NCI-H146 treated with DMSO at 0.1 percent for 48 hours (cell line): ENCODE data around the gene FAM236D.
"Not testable (repeated sequence)": the region's sequence is repeated elsewhere in the genome, so short reads cannot be mapped to it uniquely, and the experiment has no call there.

Source experiments
- DNase-seq: peaks from one replicate; lab custom pipeline; 2025; ENCODE audit not compliant: unreplicated experiment; lab: John Stamatoyannopoulos, UW

FAM236D gene

DNA sequence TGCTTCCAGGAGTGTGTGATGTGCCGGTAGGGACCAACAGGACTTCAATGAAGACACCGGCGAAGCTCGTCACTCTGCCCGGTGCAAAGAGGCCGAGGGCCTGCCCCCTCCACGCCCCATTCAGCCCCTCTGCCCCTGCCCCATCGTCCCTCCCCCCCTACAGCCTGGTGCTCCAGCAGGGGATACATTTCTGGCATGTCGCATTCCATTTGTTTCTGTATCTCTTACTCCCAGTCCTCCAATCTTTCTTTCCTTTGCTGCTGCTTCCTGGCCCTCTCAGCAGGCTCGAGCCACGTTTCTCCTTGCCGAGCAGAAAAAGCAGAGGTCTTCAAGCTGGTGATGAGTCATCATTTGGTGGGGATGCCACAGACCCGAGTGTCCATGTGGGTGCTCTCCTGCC lies at the start of gene FAM236D:
Gene FAM236D, minus strand, starts transcription at position 101 of the 400 bp plus-strand sequence. Its CDS starts 100 bp downstream, at position 1.
- DNase-seq = not testable (repeated sequence)

DNA sequence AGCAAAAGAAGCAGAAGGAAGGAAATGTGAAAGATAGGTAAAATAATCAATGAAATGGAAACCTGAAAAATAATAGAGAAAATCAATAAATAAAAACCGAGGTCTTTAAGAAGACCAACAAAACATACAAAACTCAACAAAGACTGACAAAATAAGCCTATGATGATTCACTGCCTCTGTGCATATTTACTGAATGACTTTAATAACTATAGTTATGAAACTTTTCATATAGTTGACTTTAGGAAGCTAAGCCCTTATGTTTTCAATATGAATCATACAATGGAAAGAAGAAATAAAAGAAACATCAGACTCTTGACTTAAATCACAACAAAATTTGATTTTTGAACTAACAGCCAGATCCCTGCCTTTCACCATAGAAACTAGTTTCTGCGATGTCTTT lies 29.5 kb upstream of the FAM236D start:
- DNase-seq = not testable (repeated sequence)

DNA sequence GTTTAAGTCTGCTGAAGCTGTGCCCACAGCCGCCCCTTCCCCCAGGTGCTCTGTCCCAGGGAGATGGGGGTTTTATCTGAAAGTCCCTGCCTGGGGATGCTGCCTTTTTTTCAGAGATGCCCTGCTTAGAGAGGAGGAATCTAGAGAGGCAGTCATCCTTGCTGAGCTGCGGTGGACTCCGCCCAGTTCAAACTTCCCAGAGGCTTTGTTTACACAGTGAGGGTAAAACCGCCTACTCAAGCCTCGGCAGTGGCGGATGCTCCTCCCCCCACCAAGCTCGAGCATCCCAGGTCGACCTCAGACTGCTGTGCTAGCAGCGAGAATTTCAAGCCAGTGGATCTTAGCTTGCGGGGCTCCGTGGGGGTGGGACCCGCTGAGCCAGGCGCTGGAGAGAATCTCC lies 22.7 kb upstream of the FAM236D start:
- not testable (repeated sequence) for DNase-seq

DNA sequence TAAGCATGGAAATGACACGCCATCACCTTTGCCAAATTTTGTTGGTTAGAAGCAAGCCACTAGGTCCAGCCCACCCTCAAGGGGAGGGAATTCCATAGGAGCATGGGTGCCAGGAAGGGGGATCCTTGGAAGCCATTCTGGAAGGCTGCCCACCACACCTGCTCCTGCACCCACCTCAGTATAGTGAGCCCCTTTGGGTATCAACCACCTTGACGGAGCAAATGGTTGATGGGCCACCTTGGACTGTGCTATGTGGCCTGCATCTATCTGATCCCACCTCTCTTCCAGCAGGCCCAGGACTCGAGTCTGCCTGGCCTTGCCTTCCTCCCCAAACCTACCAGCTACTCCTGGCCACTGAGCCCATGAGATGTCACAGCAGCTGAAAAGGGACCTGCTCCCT lies 17.6 kb downstream of the FAM236D start:
- DNase-seq = not testable (repeated sequence)

DNA sequence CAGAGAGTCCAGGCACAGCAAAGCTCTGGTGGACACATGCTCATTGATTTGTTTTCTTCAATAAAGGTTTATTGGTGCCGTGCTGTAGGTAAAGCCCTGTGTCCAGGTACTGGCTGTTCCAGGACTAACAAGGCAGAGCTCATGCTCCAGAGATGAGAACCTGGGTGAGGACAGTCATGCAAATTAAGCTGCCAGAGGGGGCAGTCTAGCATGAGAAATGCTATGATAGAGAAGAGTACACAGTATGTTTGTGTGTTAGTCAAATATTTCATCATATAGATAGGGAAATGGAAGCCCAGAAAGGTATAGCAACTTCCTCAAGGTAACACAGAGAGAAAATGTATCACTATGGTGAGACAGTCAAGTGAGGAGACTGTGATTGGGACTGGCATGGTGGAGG lies 19.9 kb downstream of the FAM236D start:
- DNase-seq = not testable (repeated sequence)

DNA sequence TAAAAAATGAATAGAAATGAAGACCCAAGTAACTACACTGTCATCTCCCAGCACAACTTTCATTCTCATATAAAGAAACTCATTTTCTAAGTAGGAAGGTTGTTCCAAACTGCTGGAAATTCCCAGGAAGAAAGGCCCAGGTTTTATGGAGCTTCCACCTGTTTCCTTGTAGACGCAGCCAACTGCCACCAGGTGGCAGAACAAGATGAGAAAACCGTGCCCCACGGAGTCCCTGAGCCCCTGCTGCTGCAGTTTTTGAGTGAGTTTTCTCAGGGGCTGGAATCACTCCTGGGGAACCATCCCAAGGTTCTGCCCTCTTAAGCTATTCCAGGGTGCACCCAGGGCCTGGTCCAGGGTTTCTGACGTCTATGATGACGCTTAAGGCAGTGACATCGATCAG lies 24.0 kb downstream of the FAM236D start:
- not testable (repeated sequence) for DNase-seq

DNA sequence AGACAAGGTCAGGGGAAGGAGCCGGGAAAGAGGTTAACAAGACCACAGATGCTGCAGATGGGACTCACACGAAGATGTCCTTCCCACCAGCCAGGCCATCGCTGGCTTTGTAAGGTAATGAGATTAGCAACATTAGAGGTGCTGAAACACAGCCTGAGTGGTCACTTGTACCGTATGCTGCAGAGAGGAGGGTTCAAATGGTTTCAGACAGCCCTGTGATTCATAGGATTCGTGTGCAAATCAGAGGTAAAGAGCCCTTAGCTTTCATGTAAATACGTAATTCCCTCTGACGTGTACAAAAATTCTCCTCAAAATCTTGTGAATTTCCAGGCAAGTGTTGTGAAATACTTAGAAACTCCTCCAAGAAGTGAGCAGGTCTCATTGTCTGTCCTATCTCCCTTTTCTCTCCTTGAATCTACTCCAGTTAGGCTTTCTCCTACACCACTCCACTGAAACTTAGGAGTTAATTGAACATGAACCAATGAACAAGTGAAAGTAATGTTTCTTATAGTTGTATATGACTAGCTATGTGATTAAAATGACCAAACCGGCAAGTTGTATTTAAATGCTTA lies 24.6 kb downstream of the FAM236D start:
- DNase-seq = not testable (repeated sequence)

DNA sequence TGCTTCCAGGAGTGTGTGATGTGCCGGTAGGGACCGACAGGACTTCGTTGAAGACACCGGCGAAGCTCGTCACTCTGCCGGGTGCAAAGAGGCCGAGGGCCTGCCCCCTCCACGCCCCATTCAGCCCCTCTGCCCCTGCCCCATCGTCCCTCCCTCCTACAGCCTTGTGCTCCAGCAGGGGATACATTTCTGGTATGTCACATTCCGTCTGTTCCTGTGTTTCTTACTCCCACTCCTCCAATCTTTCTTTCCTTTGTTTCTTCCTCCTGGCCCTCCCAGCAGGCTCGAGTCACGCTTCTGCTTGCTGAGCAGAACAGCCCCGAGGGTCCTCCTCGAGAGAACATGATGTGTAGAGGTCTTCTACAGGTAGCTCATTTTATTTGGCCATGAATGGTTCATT lies 25.4 kb downstream of the FAM236D start, which contains the start of gene FAM236B:
Gene FAM236B, minus strand, starts transcription at position 101 of the 400 bp plus-strand sequence. Its CDS starts 100 bp downstream, at position 1.
- not testable (repeated sequence) for DNase-seq

DNA sequence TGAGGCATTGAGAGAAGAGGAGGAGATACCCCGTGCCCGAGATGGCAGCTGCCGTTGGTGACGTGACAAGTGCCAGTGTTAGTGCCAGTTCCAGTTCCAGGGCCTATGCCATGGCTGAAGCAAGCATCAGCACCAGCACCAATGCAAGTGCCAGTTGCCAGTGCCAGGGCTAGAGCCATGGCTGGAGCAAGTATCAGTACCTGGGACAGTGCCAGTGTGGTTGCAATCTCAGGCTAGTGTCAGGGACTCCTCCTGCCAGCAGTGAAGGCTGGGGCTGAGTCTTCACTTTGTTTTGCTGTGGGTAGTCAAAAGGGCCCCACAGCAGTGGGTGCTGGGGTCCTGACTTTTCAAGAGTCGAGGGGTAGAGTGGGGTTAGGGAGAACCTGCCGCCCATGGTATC lies 29.9 kb downstream of the FAM236D start:
- DNase-seq = not testable (repeated sequence)

DNA sequence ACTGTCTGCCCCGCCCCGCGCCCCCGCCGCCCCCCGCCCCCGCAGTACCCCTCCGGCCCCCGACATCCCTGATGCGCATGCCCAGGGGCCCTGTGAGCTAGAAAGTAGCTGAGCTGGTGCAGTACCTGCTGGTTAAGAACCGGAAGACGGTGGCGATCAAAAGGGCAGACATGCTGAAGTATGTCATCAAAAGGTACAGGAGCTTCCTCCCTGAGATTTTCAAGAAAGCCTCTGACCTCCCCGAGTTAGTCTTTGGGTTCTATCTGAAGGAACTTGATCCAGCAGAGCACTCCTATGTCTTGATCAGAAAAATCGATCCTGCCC lies 30.6 kb downstream of the FAM236D start:
- not testable (repeated sequence) for DNase-seq

DNA sequence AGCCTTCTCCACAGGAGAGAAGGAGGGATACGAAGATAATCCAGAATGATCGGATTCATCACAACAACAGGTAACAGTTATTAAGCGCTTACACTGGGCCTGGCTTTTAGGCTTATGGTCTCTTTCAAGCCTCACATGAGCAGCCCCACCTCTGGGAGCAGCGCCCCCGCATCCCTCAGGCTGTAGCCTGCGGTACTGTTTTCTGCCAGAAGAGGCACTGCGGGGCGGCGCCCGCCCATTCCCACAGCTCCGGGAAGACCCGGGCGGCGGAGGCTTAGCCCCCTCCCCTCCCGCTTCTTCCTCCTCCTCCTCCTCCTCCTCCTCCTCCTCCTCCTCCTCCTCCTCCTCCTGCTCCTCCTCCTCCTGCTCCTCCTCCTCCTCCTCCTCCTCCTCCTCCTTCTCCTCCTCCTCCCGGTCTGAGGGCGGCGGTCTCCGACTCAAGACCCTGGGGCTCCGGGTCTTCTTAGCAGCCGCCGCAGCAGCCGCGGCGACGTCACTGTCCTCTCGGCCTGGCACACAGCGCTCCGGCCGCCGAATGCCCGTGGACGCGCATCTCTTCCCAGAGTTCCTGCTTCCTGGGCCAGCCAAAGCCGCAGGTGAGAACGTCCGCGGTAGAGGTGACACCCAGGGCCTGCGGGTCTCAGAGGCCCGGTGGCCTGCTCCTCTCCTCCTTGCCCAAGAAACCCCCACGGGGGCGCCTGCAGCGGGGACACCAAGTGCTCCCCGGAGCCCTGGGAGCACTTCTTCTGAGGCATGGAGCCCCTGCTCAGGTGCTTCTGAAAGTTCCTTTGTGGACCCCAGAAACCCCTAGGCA lies 31.1 kb downstream of the FAM236D start, which contains the start of gene DMRTC1B:
Gene DMRTC1B, plus strand, starts transcription at position 238 of the 814 bp plus-strand sequence. CDS start 68,246 bp downstream, outside the sequence.
- not testable (repeated sequence) for DNase-seq

DNA sequence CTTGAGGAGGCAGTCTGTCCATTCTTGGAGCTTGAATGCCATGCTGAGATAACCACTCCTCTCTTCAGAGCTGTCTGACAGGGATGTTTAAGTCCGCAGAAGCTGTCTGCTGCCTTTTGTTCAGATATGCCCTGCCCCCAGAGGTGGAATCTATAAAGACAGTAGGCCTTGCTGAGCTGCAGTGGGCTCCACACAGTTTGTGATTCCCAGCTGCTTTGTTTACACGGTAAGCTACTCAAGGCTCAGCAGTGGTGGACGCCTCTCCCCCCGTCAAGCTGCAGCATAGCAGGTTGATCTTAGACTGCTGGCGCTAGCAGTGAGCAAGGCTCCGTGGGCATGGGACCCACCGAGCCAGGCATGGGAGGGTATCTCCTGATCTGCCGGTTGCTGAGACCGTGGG lies 47.6 kb downstream of the FAM236D start:
- not testable (repeated sequence) for DNase-seq
